Measurements from ENCODE around the gene CCM2.

Gene CCM2

GRCh38 chr7:45036317-45036716 lies 36.3 kb downstream of the CCM2 start:
- DNase-seq = peak; percentile 35

DNA sequence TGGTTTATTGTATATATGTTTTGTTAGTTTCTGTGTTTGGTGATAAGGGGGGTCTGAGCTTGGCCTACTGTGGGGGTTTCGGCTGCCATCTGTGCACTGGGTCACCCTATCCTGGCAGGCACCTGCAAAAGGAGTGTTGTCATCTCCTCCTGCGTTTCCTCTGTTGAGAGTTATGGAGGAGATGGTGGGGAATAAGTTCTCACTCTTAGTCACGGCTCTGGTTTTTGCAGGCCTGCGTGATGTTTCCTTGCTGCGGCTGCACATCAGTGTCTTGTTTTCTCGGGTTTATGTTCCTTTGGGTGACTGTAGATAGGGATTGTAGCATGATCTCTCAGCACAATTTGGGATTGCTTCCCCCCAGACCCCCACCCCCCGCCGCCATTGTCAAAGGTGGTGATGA lies 36.8 kb downstream of the CCM2 start:
- DNase-seq = peak; percentile 48

DNA sequence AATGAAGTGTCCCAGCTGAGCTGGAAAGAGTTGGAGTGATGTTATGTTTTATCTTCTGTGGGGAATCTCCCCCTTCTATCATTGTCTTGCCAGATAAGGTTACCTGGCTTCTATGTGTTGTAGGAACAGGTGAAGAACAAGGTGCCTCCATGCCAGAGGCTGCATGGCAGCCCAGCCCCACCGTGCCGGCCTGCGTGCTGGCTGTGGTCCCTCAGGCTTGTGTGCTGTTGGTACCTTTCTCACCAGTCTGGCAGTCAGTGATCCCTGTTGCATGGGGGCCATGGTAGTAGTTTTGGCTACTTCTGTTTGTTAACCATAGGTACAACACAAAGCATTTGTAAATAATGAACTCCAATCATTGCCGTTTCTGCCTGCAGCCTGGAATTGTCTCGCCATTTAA lies 37.9 kb downstream of the CCM2 start:
- no peak for DNase-seq

DNA sequence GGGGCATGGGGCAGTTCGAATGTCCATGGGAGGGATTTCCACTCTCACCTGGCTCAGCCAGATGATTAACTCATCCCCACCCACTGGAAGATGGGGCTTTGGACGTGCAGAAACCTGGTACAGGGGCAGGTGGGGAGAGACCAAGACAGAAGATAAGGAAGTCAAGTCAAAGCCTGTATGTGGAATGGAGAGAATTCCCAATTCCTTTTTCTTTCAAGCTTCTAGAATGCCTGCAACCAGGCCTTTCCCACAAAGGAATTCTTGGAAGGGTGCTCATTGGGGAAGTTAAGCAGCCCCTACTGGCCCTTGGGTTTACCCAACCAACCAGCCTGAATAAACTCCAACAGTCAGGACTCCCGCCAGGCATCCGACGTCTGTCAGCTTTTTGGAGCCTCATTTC lies 39.1 kb downstream of the CCM2 start:
- no peak for DNase-seq

GRCh38 chr7:45044338-45044737 lies 44.3 kb downstream of the CCM2 start:
- no peak for DNase-seq

- DNase-seq = no peak
These were observed 48.7 kb downstream of the CCM2 start for GRCh38 chr7:45048748-45049147.

GRCh38 chr7:45050198-45050597 lies 50.2 kb downstream of the CCM2 start:
- DNase-seq = no peak

DNA sequence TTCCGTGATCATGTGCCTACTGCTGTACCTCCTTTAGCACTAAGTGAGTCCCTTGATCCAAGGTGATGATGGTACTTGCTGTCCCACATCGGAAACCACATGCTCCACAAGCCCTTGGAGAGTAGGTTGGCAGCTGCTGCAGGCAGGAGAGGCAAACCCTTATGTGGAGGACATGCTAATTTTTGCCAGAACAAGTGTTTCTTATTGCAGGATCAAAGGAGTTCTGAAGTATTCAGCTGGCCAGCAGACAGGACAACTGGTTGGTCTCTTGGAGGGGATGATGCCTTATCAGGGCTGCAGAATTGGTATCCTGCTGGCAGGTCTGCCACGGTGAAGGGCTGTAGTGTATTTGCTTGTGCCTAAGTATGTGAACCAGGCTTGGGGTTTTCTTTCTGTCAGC lies 52.0 kb downstream of the CCM2 start:
- DNase-seq = no peak

GRCh38 chr7:45053401-45053800 lies 53.4 kb downstream of the CCM2 start:
- DNase-seq = no peak

DNA sequence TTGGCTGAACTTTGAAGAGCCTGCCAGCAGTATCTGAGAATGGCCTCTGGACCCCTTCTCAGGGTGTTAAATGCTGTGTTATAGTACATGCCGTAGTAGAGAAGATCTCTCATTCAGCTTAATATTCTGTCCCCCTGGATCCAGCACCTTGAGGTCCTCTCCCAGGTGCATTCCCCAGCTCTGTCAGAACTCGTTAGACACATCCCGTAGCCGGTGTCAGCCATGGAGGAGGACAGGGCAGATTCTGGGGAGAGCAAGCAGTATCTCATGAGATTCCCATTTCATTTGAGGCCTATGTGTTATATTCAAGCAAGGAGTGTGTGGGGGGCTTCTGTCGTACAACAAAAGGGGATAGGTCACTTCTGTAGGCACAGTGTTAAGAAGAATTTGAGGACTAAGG lies 53.9 kb downstream of the CCM2 start:
- DNase-seq = no peak

GRCh38 chr7:45054442-45054841 lies 54.4 kb downstream of the CCM2 start:
- DNase-seq = no peak

DNA sequence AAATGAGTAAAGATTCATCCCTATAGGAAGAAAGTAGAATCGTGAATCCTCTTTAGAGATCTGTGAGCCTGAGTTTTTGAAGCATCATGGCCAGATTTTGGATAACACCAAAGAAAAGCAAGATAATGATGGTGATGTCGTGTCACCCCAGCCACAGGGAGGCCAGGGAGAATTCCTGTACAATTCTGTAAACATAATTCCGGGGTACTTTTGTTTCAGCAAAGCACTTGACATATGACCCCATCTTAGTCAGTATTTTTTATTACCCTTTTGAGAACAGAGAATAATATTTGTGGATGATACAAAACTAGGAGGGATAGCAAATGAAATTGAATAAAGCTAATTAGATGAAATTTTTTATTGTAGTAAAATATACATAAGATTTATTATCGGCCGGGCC lies 55.0 kb downstream of the CCM2 start:
- no peak for DNase-seq

- DNase-seq = no peak
These were observed 55.7 kb downstream of the CCM2 start for GRCh38 chr7:45055594-45056219.

GRCh38 chr7:45057878-45058277 lies 57.9 kb downstream of the CCM2 start:
- DNase-seq = no peak

- no peak for DNase-seq
These were observed 60.3 kb downstream of the CCM2 start for GRCh38 chr7:45060295-45060694.

- no peak for DNase-seq
These were observed 61.4 kb downstream of the CCM2 start for GRCh38 chr7:45061352-45061751.

DNA sequence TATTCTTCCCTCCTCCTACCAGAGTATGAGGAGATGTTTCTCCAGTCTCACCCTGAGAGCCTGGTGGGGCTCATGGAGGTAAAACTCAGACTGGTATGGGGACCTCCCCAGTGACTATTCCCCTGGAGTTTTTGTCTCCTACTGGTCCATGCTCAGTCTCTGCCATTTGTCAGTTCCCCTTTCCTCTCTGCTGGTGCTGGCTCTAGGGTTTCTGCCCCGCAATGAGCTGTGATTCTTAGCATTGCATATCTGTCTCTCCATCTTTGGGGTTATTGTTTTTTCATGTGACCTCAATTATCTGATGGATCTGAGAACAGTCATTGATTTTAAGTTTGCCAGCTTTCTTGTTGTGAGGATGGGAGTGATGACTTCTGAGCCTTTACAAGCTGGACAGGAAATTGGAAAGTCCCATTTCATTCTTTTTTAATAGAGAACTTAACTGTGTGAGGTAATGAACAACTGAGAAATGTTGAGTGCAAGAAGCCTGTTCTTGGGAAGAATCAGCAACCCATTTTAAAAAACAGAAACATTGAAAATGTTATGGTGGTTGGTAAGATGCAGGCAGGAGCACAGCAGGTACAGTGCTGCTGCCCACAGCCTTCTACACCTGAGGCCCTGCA lies 61.9 kb downstream of the CCM2 start:
- peak; percentile 32 for DNase-seq

DNA sequence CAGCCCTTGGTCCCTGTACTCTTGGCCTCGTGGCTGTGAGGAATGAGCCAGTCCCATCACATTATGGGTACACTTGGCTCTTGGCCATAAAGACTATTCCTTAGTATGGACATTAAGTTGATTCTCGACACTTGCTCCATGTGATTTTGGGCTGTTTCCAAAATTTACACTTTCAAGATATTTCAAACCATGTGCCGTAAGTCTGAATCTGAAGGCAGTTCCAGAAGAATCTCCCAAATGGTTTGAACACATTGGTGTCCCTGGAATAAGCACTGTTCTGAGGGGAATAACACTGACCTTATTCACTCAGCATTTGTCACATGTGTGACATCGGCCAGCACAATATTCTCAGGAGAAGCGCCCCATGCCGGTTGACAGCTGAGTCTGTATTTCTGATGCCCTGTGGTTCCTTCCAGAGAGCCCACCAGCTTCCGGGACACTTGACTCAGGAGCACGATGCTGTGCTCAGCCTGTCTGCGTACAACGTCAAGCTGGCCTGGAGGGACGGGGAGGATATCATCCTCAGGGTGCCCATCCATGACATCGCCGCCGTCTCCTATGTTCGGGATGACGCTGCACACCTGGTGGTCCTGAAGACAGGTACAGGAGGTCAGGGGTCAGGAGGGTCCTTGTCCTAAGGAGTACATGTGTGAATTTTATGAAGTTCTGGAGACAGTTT lies 64.2 kb downstream of the CCM2 start:
- DNase-seq = no peak

- no peak for DNase-seq
These were observed 65.3 kb downstream of the CCM2 start for GRCh38 chr7:45065031-45065995.

DNA sequence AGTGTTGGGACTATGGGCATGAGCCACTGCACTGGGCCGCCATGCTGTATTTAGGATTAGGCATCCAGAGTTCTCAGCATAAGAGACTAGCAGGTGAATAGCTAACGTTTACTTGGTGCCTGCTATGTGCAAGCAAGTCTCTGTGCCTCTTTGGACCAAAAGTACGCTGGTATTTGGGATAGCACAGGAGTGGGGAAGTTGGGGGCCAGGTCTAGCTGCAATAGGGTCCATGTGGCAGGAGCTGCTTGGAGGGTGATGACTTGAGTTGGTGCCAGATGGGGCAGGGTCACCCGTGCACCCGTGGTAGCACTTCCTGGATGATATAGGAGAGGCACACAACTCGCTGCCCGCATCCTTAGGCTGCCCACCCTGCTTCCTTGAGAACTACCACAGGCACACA lies 66.4 kb downstream of the CCM2 start:
- DNase-seq = no peak

DNA sequence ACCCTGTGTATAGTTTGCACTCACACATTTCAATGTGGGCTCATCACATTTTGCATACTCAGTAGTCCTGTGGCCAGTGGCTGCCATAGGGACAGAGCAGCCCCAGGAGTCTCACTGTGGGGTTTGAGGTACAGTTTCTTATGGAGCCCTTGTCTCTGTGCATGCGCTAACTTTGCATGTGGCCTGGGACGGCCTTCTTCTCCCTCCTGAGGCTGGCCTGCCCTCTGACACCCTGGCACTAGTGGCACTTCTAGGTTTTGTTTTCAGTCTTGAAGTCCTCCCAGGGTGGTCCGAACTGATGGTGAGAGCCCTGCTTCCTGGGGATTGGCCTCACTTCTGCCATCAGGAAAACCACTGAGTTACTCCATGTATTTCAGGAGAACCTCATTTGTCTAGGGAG lies 67.6 kb downstream of the CCM2 start:
- no peak for DNase-seq

DNA sequence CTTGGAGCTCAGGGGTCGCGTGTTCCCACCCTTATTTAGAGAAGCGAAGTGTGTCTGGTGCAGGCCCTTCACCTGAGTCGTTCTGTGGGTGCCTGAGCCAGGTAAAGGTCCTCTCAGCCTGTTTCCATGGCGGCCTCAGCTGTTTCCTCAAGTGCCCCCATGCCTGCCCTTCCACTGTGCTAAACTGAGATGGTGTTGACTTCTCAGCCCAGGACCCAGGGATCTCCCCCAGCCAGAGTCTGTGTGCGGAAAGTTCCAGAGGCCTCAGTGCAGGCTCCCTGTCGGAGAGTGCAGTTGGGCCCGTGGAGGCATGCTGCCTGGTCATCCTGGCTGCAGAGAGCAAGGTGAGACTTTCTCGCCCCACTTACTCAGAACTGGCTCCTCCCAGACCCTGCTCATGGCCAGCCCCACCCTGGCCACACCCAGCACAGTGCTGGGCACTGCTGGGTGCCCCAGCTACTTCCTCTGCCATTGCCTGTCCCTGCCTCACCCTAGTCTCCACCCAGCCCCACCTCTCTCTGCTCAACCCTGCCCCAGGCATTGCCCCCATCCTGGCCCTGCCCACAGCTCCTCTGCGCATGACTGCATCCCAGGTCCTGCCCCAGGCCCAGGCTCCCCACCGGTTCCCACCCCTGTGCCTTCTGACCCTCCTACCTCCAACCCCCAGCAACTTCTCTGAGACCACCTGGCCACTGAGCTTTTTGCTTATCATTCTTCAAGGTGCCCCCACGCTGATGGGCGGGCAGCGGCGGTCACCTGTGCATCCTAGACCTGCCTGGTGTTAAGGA lies 68.4 kb downstream of the CCM2 start:
- peak; percentile 47 for DNase-seq

All from hematopoietic multipotent progenitor cell treated with erythropoietin and hydrocortisone succinate and interleukin-3 and kit ligand, for 6 days (in vitro differentiated cells).